Mesenchymal stem cell (in vitro differentiated cells and primary cell): ENCODE measurements around the gene ZNF474.

Experiments
- DNase-seq: peaks from one replicate; pipeline ENCODE4 v3.0.0-alpha.2; 2013
- H2AFZ ChIP-seq: one replicate; pipeline ENCODE4 v1.6.1; 2013; ENCODE audit warnings: low read depth, mild to moderate bottlenecking, control low read depth, inconsistent platforms, low read length, moderate library complexity
- H2AK5ac ChIP-seq: 2 replicates; pipeline ENCODE4 v1.6.1; 2013; ENCODE audit warnings: low read length, moderate library complexity, mild to moderate bottlenecking, inconsistent platforms; ENCODE audit not compliant: severe bottlenecking
- H2BK120ac ChIP-seq: one replicate; pipeline ENCODE4 v1.6.1; 2013; ENCODE audit warnings: low read depth, mild to moderate bottlenecking, inconsistent platforms, low read length, moderate library complexity
- H2BK12ac ChIP-seq, 2 experiments: one replicate each; pipeline ENCODE4 v1.6.1; 2013; ENCODE audit warnings: inconsistent platforms in 2 of 2, low read length in 2 of 2, mild to moderate bottlenecking in 2 of 2, moderate library complexity in 2 of 2, control low read depth in 1 of 2
- H2BK15ac ChIP-seq: one replicate; pipeline ENCODE4 v1.6.1; 2013; ENCODE audit warnings: mild to moderate bottlenecking, low read depth, inconsistent platforms; ENCODE audit not compliant: poor library complexity, severe bottlenecking
- H2BK5ac ChIP-seq: 2 replicates; pipeline ENCODE4 v1.6.1; 2013; ENCODE audit warnings: low read depth, mild to moderate bottlenecking, low read length, control low read depth, inconsistent platforms; ENCODE audit not compliant: poor library complexity, severe bottlenecking
- H3K14ac ChIP-seq, 2 experiments: one replicate each; pipeline ENCODE4 v1.6.1; 2013; ENCODE audit warnings: inconsistent platforms in 2 of 2, low read length in 2 of 2, control low read depth in 1 of 2, mild to moderate bottlenecking in 1 of 2, moderate library complexity in 1 of 2
- H3K18ac ChIP-seq, 2 experiments: one replicate each; pipeline ENCODE4 v1.6.1; 2013; ENCODE audit warnings: inconsistent platforms in 2 of 2, low read length in 2 of 2, control low read depth in 1 of 2, low read depth in 1 of 2, mild to moderate bottlenecking in 1 of 2
- H3K23ac ChIP-seq, 2 experiments: one replicate each; pipeline ENCODE4 v1.6.1; 2013; ENCODE audit warnings: inconsistent platforms in 2 of 2, low read length in 2 of 2, mild to moderate bottlenecking in 2 of 2, moderate library complexity in 2 of 2, control low read depth in 1 of 2
- H3K27ac ChIP-seq: 2 replicates; pipeline ENCODE4 v1.5.1; 2013; ENCODE audit warnings: mild to moderate bottlenecking, moderate library complexity, low read length, control low read depth, inconsistent platforms; ENCODE audit not compliant: poor library complexity, severe bottlenecking
- H3K27me3 ChIP-seq, 2 experiments: 2 replicates each; pipeline versions ENCODE4 v1.6.1 to v1.7.0; 2013; ENCODE audit warnings: low read length in 2 of 2, mild to moderate bottlenecking in 2 of 2, moderate library complexity in 2 of 2, control low read depth in 1 of 2, inconsistent platforms in 1 of 2; ENCODE audit not compliant: control insufficient read depth in 1 of 2, insufficient read depth in 1 of 2
- H3K36me3 ChIP-seq, 2 experiments: 2 replicates each; pipeline versions ENCODE4 v1.6.1 to v1.7.0; 2013; ENCODE audit warnings: low read length in 2 of 2, control low read depth in 1 of 2, inconsistent platforms in 1 of 2, low read depth in 1 of 2, mild to moderate bottlenecking in 1 of 2; ENCODE audit not compliant: insufficient read depth in 2 of 2, control insufficient read depth in 1 of 2
- H3K4ac ChIP-seq, 2 experiments: one replicate each; pipeline ENCODE4 v1.6.1; 2013; ENCODE audit warnings: inconsistent platforms in 2 of 2, low read length in 2 of 2, mild to moderate bottlenecking in 2 of 2, moderate library complexity in 2 of 2, control low read depth in 1 of 2, low read depth in 1 of 2
- H3K4me1 ChIP-seq: 2 replicates; pipeline ENCODE4 v1.6.1; 2013; ENCODE audit warnings: low read depth, low read length, control low read depth; ENCODE audit not compliant: control insufficient read depth, insufficient read depth
- H3K4me2 ChIP-seq: 2 replicates; pipeline ENCODE4 v1.6.1; 2013; ENCODE audit warnings: low read length, mild to moderate bottlenecking, inconsistent platforms; ENCODE audit not compliant: poor library complexity, severe bottlenecking
- H3K4me3 ChIP-seq, 2 experiments: 2 replicates each; pipeline versions ENCODE4 v1.5.1 to v1.7.0; 2013; ENCODE audit warnings: low read length in 2 of 2, mild to moderate bottlenecking in 2 of 2, control low read depth in 1 of 2, low read depth in 1 of 2; ENCODE audit not compliant: insufficient read depth in 1 of 2
- H3K79me1 ChIP-seq: replicated peaks from 2 replicates; pipeline ENCODE4 v1.6.1; 2013; ENCODE audit warnings: mild to moderate bottlenecking, control low read depth, low read length, inconsistent platforms; ENCODE audit not compliant: poor library complexity, severe bottlenecking
- H3K9ac ChIP-seq: 2 replicates; pipeline ENCODE4 v1.7.0; 2013; ENCODE audit warnings: mild to moderate bottlenecking, low read length, moderate library complexity
- H3K9me3 ChIP-seq: 2 replicates; pipeline ENCODE4 v1.7.0; 2013; ENCODE audit warnings: mild to moderate bottlenecking, low read length; ENCODE audit not compliant: control insufficient read depth
- H4K8ac ChIP-seq: one replicate; pipeline ENCODE4 v1.6.1; 2013; ENCODE audit warnings: inconsistent platforms, mild to moderate bottlenecking, low read length, moderate library complexity
- H4K91ac ChIP-seq: one replicate; pipeline ENCODE4 v1.6.1; 2013; ENCODE audit warnings: mild to moderate bottlenecking, low read length, inconsistent platforms
- WGBS: methylation state at CpG from one replicate; pipeline ENCODE4 v1.1.7; 2013; ENCODE audit warnings: mixed read lengths; 5-methylcytosine and 5-hydroxymethylcytosine counted together

Gene ZNF474

GRCh38 chr5:122180146-122180712 lies 50.9 kb downstream of the ZNF474 start:
- Histone ChIP-seq H3K23ac (no peak overlapping the region), H3K4ac (no peak overlapping the region), H3K9me3 (no peaks in the 10 kb centered on the region), H3K27me3 (no peaks in the 10 kb centered on the region), H4K91ac (no peak overlapping the region), H3K36me3 (no peaks in the 10 kb centered on the region), H3K79me1 (no peaks in the 10 kb centered on the region), H2AK5ac (peak overlapping the region; percentile 75), H3K4me2 (no peak overlapping the region), H3K4me1 (peaks cover 4% of the 10 kb centered on the region), H4K8ac (no peak overlapping the region), H3K27ac (peak overlapping the region; percentile 80), H2BK120ac (no peak overlapping the region), H3K18ac (no peak overlapping the region), H2BK15ac (no peak overlapping the region), H2AFZ (no peak overlapping the region), H2BK5ac (no peak overlapping the region), H3K4me3 (no peak overlapping the region), H2BK12ac (no peak overlapping the region), H3K9ac (peak overlapping the region; percentile 87), H3K14ac (no peak overlapping the region)
- over 99% methylated on average over 4 of the region's 6 CpGs for WGBS
- no peak for DNase-seq

- Histone ChIP-seq H3K9me3 (no peaks in the 10 kb centered on the region), H4K91ac (no peak overlapping the region), H2BK120ac (no peak overlapping the region), H3K18ac (no peak overlapping the region), H3K36me3 (no peaks in the 10 kb centered on the region), H3K79me1 (no peaks in the 10 kb centered on the region), H2BK5ac (no peak overlapping the region), H3K4me3 (peak overlapping the region in 1 of 2 experiments; percentile 57), H3K14ac (no peak overlapping the region), H3K4me1 (peaks cover 4% of the 10 kb centered on the region), H2BK15ac (no peak overlapping the region), H2BK12ac (no peak overlapping the region), H4K8ac (no peak overlapping the region), H3K27ac (peak overlapping the region; percentile 80), H3K4ac (no peak overlapping the region), H3K27me3 (no peaks in the 10 kb centered on the region), H2AFZ (no peak overlapping the region), H3K23ac (no peak overlapping the region), H3K4me2 (peak overlapping the region; percentile 13), H3K9ac (peak overlapping the region; percentile 87), H2AK5ac (no peak overlapping the region)
- DNase-seq = peak; percentile 76
- WGBS = no CpG with 5 or more reads among the region's 2 CpGs
Observed at GRCh38 chr5:122180863-122181548, 51.7 kb downstream of the ZNF474 start.

- Histone ChIP-seq H3K4ac (no peak overlapping the region), H3K4me3 (peak overlapping the region in 1 of 2 experiments; percentile 57), H3K4me1 (peaks cover 4% of the 10 kb centered on the region), H3K36me3 (no peaks in the 10 kb centered on the region), H3K18ac (no peak overlapping the region), H2AFZ (no peak overlapping the region), H3K79me1 (no peaks in the 10 kb centered on the region), H3K4me2 (no peak overlapping the region), H3K9ac (peak overlapping the region; percentile 87), H2BK120ac (no peak overlapping the region), H4K8ac (no peak overlapping the region), H3K23ac (no peak overlapping the region), H2BK5ac (no peak overlapping the region), H2BK15ac (no peak overlapping the region), H2AK5ac (no peak overlapping the region), H3K27ac (no peak overlapping the region), H3K27me3 (no peaks in the 10 kb centered on the region), H3K9me3 (no peaks in the 10 kb centered on the region), H2BK12ac (no peak overlapping the region), H4K91ac (no peak overlapping the region), H3K14ac (no peak overlapping the region)
- WGBS = no CpG with 5 or more reads among the region's 2 CpGs
- DNase-seq = no peak
Observed at GRCh38 chr5:122181863-122182262, 52.5 kb downstream of the ZNF474 start.

GRCh38 chr5:122182491-122182921 lies 53.2 kb downstream of the ZNF474 start:
- Histone ChIP-seq H3K79me1 (no peaks in the 10 kb centered on the region), H3K23ac (peak overlapping the region in 1 of 2 experiments; percentile 67), H2BK15ac (no peak overlapping the region), H2BK5ac (no peak overlapping the region), H3K4me1 (peaks cover 4% of the 10 kb centered on the region), H3K18ac (peak overlapping the region in 1 of 2 experiments; percentile 44), H3K27ac (peak overlapping the region; percentile 25), H3K9me3 (no peaks in the 10 kb centered on the region), H4K91ac (no peak overlapping the region), H2BK120ac (no peak overlapping the region), H3K4me3 (peak overlapping the region in 1 of 2 experiments; percentile 57), H3K4ac (peak overlapping the region in 1 of 2 experiments; percentile 41), H2BK12ac (peak overlapping the region in 1 of 2 experiments; percentile 78), H2AFZ (no peak overlapping the region), H3K4me2 (peak overlapping the region; percentile 49), H4K8ac (no peak overlapping the region), H3K36me3 (no peaks in the 10 kb centered on the region), H3K27me3 (no peaks in the 10 kb centered on the region), H2AK5ac (no peak overlapping the region), H3K14ac (no peak overlapping the region), H3K9ac (peak overlapping the region; percentile 87)
- peak; percentile 62 for DNase-seq
- 65% methylated on average over 6 of the region's 7 CpGs for WGBS
